HG02798 (cell line): ENCODE measurements around the gene GJD3.
"Not testable (repeated sequence)": the region's sequence is repeated elsewhere in the genome, so short reads cannot be mapped to it uniquely, and the experiment has no call there.

Source experiments
- ATAC-seq: cut with Tn5 transposase; IDR thresholded peaks from one replicate; pipeline ENCODE4 v1.9.1; 2021; ENCODE audit warnings: mild to moderate bottlenecking; ENCODE audit not compliant: unreplicated experiment, poor library complexity

Gene GJD3

GRCh38 chr17:40371261-40371929 lies 6.9 kb upstream of the GJD3 start:
- ATAC-seq: no peak

DNA sequence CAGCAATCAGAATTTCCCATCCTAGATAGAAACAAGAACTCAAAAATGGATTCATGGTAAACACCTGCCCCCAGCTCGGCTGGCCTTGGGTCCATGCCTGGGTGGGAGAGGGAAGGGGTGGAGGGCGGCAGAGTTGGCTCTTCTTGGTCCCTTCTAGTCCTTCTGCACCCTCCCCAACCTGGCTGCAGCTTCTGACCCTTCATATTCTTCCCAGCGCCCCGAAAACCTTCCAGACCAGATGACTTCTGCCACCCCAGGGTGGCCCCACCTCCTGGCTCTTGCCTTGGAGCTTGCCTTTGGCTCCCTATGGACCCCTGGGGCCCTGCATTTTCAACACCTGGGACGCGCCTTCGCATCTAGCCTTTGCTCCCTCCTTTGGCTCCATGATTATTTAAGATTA lies 5.4 kb upstream of the GJD3 start:
- ATAC-seq: no peak

DNA sequence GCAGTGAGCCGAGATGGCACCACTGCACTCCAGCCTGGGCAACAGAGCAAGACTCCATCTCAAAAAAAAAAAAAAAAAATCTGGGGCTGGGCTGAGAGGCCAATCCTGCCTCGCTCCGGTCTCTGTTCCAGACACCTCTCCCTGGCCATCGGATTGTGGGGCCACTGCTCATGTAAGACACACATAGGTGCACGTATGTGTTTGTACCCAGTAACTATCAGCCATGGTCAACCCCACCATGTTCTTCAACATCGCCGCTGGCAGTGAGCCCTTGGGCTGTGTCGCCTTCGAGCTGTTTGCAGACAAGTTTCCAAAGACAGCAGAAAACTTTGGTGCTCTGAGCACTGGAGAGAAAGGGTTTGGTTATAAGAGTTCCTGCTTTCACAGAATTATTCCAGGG lies 3.2 kb upstream of the GJD3 start:
- ATAC-seq: not testable (repeated sequence)

GRCh38 chr17:40366861-40367518 lies 2.5 kb upstream of the GJD3 start:
- ATAC-seq: no peak

GRCh38 chr17:40366076-40366860 lies 1.7 kb upstream of the GJD3 start:
- ATAC-seq: no peak

GRCh38 chr17:40364906-40365305 lies 369 bp upstream of the GJD3 start:
- ATAC-seq: no peak

- ATAC-seq: peak; percentile 18
Observed at GRCh38 chr17:40363111-40363827, 1.3 kb downstream of the GJD3 start.

- ATAC-seq: peak; percentile 65
Observed at GRCh38 chr17:40362696-40363110, 1.8 kb downstream of the GJD3 start.

GRCh38 chr17:40361925-40362695 lies 2.4 kb downstream of the GJD3 start:
- no peak for ATAC-seq

DNA sequence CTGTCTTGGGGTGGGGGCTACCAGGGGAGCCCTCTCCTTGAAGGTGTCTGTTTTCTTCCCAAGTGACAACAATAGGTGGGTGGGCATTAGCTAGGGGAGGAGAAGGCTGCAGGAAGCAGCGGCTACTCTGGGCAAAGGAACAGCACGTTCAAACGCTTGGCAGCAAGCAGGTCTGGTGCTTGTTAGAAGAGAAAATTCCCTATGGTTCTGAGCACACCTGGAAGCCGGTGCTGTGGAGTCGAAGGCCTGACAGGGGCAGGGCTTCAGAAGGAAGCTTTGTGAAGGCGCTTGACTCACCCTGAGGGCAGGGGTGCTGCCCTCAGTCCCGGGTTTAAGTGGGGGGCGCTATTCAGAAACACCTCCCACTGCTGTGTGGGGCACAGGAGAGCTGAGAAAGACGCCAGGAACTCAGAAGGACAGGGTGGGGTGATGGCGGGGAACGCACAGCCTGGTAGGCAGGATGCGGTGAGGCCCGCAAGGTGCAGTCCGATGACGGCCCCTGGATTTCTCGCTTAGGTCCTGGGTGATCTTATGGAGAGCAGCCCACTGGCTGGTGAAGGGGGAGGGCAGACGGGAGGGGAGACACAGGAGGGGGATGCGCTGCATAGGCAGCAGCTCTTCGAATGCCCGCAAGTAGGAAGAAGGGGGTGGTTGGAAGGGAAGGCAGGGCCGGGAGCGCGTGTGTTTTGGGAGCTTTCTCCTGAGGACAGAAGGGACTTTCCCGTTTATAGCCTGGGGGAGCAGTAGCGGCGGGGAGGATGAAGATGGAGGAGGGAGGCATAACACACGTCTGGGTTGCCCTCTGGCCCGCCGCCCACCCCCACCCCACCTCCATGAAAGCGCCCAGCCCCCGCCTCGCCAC lies 3.2 kb downstream of the GJD3 start:
- no peak for ATAC-seq

DNA sequence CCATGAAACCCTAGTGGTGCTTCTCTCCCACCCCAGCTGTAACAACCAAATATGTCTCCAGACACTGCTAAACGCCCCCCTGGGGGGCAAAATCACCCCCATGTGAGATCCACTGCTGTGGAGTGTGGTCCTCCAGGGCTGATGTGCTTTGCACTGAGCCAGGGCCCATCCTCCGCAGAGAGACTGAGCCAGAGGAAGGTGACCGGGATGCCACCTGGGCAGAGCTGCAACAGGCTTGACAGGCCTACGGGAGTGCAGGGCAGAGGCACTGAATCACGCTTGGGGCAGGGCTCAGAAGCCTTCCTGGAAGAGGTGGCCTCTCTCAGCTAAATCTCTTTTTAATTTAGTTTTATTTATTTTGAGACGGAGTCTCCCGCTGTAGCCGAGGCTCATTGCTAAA lies 4.4 kb downstream of the GJD3 start:
- no peak for ATAC-seq

GRCh38 chr17:40358323-40359038 lies 6.1 kb downstream of the GJD3 start:
- ATAC-seq: peak; percentile 39

- no peak for ATAC-seq
Observed at GRCh38 chr17:40356990-40357881, 7.3 kb downstream of the GJD3 start.

DNA sequence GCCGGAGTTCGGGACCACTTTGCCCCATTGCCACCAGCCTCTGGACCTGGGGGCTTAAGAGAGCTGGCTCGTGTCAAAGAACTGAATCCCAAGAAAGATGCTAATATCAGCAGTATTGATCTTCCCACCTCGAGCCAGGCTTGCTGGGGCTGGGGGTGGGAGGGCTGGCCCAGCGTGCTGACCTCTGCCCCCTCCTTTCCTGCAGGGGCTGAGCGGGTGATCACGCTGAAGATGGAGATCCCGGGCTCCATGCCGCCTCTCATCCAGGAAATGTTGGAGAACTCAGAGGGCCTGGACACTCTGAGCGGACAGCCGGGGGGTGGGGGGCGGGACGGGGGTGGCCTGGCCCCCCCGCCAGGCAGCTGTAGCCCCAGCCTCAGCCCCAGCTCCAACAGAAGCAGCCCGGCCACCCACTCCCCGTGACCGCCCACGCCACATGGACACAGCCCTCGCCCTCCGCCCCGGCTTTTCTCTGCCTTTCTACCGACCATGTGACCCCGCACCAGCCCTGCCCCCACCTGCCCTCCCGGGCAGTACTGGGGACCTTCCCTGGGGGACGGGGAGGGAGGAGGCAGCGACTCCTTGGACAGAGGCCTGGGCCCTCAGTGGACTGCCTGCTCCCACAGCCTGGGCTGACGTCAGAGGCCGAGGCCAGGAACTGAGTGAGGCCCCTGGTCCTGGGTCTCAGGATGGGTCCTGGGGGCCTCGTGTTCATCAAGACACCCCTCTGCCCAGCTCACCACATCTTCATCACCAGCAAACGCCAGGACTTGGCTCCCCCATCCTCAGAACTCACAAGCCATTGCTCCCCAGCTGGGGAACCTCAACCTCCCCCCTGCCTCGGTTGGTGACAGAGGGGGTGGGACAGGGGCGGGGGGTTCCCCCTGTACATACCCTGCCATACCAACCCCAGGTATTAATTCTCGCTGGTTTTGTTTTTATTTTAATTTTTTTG lies 8.5 kb downstream of the GJD3 start:
- ATAC-seq: no peak

DNA sequence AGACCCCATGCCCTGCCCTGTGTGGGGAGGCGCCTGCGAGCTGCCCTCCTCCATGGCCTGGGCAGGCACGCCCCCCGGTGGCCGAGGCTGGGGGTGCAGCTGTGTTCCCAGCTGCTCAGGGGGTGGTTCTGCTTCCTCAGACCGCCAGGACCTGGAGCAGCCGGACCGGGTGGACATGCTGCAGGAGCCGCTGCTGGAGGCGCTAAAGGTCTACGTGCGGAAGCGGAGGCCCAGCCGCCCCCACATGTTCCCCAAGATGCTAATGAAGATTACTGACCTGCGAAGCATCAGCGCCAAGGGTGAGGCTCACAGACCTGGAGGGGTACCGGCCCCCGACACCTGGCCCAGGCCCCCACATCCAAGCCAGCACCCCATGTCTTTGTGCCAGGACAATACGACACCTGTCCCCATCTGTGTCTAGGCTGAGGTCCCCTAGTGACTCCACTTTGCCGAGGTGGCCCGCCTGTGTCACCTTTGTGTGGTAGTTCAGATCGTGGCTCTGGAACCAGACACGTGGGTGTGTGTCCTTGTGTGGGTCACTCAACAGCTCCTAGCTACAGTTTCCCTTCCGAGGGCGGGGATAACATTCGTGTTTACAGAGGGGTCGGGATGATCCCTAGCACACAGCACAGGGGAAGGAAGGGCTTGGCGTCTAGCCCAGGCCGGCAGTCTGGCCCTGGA lies 9.3 kb downstream of the GJD3 start:
- peak; percentile 62 for ATAC-seq
